OCI-LY1 (cell line): ENCODE data around the gene PRKCH.

Experiments used
- CTCF ChIP-seq: fragments of 200-600 bp; sonication (generic), shearing (Covaris generic); IDR thresholded peaks from 2 replicates; pipeline ENCODE4 v1.5.1; 2017; ENCODE audit warnings: mild to moderate bottlenecking, antibody characterized with exemption, low read length, moderate library complexity, mixed read lengths
- EZH2 ChIP-seq: fragments of 200-600 bp; sonication (generic), shearing (Covaris generic); IDR thresholded peaks from 2 replicates; pipeline ENCODE4 v1.8.0; 2017; ENCODE audit warnings: borderline replicate concordance, mixed run types, mild to moderate bottlenecking, antibody characterized with exemption, low read length, moderate library complexity, mixed read lengths

GRCh38 chr14:61488417-61489401, 167.3 kb downstream of the PRKCH start:
- TF ChIP-seq CTCF (no peak), EZH2 (no peak)
